ENCODE data around the gene STAG1.
A peak's percentile ranks its signal among the peaks of the same experiment; 100 is the strongest.
"Not testable (repeated sequence)": the region's sequence is repeated elsewhere in the genome, so short reads cannot be mapped to it uniquely, and the experiment has no call there.

The STAG1 gene
- 81.1 to 110 reads per million in 2 donors for total RNA-seq

DNA sequence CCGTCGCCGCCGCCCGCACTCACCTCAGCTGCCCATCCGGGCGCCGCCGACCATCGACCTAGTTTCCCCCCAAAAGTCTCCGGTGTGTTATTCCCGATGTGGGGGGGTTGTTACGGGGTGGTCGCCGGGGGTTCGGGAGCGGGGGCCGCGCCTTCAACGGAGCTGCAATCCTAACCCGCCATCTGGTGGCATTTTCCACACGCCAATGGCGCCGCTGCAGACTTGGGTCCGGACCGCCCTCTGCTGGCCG lies at the start of gene STAG1:
STAG1 (minus strand) TSS at position 207 of the 250 bp plus-strand sequence. CDS start 121,480 bp downstream, outside the sequence.
- DNase-seq, result no peak

DNA sequence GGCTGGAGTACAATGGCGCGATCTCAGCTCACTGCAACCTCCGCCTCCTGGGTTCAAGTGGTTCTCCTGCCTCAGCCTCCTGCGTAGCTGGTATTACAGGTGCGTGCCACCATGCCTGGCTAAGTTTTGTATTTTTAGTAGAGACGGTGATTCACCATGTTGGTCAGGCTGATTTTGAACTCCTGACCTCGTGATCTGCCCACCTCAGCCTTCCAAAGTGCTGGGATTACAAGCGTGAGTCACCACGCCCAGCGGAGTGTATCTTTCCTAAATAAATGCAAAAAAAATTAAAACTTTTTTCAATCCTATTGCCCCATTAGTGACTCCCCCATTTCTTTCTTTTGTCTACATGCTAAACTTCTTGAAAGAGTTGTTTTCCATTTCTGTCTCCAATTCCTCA lies 49.0 kb upstream of the STAG1 start:
- DNase-seq, result not testable (repeated sequence)

DNA sequence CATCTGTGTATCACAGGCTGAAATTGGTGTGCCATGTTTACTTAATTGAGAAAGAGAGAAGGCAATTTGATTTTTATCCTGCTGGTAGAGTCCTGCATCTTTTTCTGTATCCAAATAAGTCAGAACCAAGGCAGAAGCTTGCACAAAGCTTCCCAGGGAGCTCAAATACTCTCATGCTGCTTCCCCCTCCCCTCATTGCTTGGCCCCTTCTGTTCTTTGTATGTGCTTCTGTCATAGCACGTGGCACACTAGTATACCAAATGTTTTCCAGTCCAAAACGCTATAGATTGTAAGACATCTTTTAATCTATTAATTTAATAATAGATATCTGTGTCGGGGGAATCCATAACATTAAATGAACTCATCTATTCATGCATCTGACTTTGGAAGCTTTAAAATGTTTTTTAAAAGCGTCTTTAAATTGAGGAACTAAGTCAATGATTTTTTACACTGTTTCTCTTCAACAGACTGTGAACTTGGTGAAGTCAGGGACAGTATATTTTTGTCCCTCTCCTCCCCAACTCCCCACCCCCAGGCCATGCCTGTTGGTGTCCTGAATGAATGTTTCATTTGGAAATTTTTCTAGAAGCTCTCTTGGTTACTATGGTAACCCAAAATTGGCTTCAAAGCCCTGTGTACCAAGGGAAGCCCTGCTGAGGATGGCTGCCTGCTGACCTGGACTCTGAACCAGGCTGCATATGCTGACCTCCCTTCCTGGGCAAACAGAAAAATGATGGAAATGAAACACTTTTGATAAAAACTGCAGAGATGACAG lies 40.6 kb upstream of the STAG1 start:
- DNase-seq, result no peak

DNA sequence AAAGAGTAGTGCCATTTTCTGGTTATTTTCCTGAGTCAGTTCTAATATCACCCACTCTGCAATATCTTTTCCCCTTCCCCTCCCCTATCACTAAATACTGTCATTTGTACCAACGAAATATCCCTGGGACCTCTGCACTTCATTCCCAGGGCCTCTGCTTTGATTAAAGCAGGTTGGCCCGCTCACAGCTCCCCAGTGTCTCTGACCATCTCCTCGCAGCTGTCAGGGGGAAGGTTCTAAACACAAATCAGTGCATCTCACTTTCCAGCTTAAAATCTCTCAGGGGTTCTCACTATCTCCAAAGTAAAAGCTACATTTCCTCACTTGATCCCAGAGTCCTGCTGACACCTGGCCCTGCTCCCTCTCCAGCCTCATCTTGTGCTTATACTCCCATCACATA lies 38.6 kb upstream of the STAG1 start:
- no peak for DNase-seq

DNA sequence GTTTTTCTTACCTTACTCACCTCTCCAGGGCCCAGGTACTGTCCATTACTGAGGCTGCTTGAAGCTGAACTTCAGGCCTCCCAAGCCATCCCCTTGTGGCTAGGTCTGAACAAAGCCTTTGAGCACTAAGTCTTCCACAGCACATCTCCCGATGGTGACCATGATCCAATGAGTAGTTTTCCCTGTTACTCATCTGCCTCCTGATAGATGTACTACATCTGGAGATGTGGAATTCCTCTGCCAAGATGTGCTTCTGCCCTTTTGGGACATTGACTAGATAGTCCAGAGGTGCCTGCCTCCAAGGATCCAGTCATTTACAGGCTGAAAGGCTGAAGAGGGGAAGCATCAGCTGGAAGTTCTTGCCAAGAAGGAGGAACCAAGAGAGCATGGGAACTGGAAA lies 37.8 kb upstream of the STAG1 start:
- no peak for DNase-seq

DNA sequence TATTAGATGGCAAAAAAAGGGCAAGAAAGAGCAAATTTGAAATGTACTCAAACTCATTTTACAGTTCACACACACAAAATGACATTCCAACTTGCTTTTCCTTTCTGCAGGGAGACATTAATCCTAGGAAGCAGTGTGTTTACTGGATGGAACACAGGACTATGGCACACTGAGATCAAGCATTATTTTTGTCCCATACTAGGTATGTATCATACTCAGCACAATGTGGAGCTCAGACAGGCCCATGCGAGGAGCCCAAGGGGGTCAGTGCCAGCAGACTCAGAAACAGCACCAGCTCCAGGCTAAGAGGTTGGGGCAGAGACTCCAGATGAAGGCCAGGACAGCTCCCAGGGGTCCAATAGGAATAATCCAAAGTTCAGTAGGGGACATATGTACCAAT lies 36.0 kb upstream of the STAG1 start:
- DNase-seq, result no peak

DNA sequence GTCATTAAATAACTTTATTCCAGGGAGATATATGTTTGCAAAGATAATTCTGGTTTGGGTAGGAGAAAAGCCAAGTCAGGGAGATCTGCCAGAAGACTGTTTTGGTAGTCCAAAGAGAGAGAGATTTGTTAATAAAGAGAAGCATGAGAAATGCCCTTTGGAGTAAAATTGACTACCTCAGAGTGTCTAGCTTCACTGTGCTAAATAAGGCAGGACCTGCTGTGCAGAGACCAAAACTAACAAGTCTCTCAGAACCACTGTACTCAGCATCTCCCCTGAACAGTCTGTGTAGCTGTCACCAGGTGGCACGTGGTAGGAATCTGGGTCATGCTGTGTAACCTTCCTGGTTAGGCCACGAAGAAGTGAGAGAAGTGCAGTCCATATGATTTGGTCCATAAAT lies 35.2 kb upstream of the STAG1 start:
- DNase-seq, result peak in 2 of 5 experiments; percentile 13 to 75

DNA sequence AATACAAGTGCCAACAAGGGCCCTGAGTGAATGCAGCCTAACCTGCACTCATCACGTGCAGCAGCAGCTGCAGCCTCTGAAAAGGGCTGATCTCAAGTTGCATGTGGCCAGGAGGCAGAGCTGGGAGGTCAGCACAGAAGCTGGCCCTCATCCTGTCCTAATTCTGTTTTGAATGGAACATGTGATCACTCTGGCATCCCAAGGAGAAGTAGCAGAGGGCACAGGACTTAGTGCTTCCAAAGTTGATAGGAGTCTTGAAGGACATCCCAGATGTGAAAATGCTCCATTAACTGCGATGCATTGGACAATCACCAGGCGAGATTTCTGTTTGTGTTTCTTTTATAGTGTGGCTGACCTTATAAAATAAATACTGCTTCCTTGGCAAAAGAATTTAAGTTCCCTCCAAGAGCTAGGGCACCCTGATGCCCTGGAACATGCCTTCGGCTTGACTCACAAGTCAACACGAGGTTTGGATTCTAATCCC lies 31.6 kb upstream of the STAG1 start:
- no peak for DNase-seq

DNA sequence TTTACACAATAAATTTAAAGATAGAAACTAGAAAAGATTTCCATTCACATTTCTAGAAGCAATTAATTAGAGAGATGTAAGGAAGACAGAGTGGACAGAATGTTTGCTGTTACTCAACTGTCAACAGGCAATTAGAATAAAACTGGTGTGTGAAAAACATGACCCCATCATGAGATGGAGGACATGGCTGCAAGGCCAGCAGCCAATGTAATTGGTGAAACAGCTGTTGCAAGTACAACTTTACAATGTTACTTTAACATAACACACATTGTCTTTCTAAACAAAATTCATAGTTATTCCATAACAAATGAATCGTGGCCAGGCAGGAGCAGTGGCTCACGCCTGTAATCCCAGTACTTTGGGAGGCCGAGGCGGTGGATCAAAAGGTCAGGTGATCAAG lies 28.6 kb upstream of the STAG1 start:
- DNase-seq, result no peak

DNA sequence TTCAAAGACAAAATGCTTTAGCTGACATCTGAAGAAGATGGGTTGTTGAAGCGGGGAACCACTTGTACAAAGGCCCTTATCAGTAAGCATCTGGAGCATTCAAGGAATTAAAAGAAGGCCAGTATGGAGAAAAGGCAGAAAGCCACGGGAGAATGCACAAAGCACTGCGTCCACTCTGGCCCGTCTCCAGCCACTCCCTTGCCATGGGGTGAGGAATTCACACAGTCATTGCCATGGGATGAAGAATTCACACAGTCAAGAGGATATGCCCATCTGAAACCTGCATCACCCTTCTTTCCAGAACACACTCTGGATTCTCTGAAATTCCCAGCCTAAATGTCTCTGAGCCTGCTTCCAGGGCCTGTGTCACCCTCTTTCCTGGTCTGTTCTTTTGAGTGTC lies 26.7 kb upstream of the STAG1 start:
- DNase-seq, result no peak

DNA sequence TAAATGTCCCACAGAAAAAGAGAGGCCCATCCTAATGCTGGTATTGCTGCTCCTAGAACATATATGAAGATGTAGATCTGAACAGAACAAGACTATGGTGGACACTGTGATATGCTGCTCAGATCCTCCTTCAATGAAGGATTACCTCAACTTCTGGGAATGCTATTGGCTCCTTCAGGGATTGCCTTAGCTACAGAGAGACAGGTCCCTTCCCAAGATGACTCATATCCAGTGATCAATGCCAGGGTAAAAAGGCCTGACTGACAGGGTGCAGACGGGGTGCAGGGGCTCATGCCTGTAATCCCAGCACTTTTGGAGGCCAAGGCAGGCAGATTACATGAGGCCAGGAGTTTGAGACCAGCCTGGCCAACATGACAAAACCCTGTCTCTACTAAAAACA lies 20.5 kb upstream of the STAG1 start:
- no peak for DNase-seq

DNA sequence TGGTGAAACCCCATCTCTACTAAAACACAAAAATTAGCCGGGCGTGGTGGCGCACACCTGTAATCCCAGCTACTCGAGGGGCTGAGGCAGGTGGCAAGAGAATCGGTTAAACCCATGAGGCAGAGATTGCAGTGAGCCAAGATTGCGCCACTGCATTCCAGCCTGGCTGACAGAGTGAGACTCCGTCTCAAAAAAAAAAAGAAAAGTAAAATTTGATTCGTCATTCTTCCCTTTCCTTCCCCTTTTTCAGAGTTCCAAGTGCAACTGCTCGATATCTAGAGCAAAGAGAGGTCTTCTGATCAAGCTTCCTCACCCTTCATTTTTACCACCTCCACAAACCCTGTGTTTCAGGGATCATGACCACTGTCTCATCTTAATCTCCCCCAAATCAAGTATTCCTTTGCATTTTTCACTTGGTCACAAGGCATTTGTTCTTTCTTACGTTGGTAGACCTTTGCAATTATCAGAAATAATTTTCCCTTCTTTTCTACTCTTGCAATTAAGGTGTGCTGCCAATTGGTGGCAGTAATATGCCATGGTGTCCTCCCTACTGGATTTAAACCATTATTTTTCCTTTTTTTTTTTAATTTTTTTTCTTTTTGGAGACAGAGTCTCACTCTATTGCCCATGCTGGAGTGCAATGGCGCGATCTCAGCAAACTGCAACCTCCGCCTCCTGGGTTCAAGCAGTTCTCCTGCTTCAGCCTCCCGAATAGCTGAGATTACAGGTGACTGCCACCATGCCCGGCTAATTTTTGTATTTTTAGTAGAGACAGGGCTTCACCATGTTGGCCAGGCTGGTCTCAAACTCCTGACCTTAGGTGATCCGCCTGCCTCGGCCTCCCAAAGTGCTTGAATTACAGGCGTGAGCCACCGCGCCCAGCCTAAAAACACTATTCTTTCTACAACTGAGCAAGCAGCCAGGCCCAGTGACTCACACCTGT lies 6.3 kb upstream of the STAG1 start:
- not testable (repeated sequence) for DNase-seq

DNA sequence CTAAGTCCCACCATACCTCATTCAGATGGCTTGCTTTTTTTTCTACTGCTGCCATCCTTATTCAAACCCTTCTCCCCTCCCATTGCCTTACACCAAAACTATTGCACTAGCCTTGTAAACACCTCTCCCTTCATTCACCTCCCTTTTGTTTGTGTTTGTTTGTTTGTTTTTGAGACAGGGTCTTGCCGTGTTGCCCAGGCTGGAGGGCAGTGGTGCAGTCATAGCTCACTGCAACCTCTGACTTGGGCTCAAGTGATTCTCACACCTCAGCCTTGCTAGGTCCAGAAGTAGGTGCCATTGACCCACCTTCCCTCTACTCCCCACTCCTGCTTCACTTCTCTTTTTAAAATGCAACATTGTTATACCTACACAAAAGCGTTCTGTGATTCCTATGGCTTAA lies 3.0 kb upstream of the STAG1 start:
- no peak for DNase-seq

DNA sequence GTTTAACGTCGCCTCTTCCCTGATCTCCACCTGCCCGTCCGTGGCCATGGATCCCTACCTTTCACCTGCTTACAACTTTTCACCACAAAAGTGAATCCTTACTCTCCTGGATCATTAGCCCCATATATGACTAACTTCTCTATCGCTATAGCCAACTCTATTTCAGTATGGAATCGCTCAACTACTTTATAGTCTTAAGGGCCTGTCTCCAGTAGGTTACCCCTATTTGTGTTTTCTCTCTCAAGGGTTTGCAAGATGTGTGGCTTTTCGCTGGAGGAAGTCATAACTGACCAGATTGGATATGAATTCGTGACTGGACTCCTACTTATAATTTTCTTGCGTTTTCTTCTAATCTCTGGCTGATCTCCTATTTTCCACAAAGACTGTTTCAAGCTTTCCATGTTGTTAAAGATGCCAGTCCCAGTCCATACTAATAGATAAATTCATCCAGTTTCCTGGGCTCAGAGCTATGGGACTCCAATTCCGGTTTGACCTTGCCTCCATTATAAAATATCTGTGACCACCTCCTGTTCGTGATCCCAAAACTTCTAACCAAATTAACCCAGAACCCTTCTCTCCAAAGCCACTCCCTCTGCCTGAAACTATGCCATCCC lies 1.3 kb upstream of the STAG1 start:
- peak in 1 of 5 experiments; percentile 27 for DNase-seq

DNA sequence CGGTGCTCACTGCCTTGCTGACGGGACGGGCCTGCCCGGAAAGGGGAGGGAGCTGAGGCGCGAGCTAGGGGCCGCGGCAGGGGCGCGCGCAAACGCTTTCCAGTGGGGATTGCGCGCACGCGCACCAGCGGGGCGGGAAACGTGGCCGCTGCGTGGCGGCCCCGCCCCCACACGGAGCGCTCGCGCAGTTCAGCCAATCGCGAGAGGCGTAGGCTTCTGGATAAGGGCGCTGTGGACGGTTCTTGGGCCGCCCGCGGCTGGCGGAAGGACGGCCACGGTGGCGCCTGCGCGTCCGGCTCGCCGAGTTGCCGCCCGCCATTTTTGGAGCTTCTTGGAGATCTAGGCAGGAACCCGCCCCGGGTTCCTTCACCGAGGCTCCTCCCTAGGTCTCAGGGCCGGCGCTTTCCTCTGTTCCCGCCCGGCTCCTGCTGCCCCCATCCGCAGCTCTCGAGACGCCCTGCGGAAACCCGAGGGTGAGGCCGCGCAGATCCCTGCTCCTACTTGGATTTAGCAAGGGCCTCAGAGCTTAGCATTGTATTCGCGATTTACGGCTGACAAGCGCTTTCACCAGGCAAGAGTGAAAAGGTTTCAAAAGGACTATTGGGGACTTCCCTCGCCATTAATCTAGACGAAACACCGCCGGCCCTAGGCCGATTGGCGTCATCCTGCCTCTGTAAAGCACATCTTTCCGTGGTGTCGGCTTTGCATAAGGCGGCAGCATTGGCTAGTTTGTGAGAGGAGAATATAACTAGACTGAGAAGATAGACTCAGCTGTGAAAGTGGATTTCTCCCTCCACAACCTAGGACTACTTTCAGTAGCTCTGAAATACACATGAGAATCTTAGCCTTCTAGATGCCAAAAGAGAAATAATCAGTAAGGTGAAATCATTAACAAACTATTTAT lies 496 bp upstream of the STAG1 start:
- DNase-seq, result peak; percentile 97 to 99 (median 99)

DNA sequence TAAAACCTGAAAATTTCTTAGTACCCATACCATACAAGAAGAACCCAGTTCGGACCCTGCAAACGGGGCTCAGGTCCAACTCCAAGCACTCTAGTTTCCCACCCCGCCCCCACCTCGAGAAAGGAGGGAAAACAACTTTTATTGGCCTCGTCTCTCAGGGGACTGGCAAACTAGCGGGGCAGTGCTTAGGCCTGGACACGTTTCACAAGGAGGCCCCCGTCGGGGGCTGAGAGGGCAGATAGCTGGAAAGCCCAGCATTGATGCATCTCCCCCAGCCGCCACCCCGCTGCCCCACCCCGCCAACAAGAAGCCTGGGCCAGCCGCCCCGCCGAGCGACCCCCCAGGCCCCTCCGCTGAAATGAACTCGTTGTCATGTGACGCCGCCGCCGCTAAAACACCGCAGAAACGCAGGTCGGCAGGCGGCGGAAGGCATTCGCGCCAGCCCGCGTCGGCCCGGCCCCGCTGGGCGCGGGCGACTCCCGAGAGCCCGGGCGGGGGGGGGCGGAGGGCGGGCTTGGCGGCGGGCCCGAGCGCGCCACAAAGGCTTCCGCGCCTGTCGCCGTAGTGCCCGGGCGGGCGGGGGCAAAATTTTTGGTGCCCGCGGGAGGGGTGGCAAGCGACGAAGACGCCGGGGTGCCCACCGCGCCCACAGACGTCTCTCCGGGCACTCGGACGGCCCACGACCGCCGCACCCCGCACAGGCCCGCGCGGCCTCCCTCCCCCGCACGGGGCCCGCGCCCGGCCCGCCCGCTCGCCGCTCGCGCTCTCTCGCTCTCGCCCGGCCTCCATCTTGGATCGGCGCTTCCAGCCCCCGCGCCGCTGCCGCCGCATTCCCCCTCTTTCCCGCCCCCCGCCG lies 634 bp downstream of the STAG1 start:
- DNase-seq, result peak; percentile 42 to 81 (median 59)

DNA sequence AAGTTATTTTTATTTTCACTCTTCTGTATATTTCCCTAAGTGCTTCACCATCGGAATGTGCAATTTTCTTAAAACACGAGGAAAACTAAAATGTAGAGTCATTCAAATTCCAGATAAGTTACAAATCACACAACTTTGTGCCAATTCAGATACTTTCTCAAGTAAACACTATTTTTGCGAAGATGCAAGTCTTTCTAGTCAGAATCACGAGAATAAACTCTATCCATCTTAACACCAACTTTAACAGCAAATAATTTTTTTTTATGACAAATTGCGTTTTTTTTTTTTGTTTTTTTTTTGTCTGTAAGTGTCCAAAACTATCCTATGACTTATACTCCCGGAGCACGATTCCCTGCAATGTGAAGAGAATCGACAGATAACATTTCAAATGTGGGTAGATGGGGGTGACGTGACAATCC lies 1.3 kb downstream of the STAG1 start:
- DNase-seq, result no peak

DNA sequence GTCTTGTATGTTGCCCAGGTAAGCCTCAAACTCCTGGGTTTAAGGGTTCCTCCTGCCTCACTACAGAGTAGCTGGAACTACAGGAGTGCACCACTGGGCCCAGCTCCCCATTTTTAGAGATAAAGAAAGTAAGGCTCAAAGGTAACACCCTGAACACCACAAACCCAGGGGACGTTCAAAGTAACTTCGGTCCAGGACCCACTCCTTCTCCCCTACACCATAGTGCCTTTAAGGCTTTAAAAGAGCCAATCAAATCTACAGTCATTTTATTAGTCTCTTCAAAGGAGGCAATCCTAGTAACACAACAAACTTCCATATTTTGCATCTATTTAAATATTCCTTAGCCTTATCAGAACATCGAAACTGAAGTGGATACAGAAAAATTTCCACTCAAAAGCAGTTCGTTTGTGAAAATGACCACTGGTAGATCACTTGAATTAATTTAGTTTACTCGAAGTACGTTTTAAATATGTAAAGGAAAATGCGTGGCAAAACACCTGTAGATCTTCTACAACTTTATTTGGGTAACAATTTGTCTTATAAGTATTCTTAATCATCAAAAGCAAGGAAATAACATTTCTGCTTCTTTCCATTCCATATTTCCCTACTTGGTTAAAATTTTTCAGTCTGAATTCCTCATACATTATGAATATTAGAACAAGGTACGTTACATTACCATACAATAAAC lies 1.8 kb downstream of the STAG1 start:
- DNase-seq, result peak in 2 of 5 experiments; percentile 23 to 62

DNA sequence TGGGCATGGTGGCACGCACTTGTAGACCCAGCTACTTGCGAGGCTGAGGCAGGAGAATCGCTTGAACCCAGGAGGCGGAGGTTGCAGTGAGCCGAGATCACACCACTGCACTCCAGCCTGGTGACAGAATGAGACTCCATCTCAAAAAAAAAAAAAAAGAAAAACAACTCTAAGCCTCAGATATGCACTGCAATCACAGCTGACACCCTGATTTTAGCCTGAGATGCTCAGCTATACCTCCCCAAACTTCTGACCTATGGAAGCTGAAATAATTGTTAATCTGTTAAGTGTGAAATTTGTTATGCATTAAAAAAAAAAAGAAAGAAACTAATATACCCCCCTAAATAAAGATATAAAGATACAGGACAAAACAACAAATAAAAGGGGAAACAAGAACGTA lies 2.6 kb downstream of the STAG1 start:
- peak in 1 of 5 experiments; percentile 40 for DNase-seq

DNA sequence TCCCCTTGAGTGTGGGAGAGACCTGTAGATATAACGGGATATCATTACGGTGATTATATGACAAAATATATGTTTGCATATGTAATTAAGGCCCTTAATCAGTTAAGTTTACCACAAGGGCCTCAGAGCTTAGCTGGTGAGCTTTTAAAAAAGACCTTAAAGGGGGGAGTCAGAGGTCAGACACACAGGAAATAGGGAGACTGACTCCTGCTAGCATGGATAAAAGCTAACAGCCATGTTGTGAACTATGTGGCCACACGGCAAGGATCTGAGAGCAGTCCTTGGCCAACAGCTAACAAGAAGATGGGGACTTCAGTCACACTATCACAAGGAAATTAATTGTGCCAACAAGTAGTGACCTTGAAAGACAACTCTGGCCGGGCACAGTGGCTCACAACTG lies 3.1 kb downstream of the STAG1 start:
- no peak for DNase-seq

DNA sequence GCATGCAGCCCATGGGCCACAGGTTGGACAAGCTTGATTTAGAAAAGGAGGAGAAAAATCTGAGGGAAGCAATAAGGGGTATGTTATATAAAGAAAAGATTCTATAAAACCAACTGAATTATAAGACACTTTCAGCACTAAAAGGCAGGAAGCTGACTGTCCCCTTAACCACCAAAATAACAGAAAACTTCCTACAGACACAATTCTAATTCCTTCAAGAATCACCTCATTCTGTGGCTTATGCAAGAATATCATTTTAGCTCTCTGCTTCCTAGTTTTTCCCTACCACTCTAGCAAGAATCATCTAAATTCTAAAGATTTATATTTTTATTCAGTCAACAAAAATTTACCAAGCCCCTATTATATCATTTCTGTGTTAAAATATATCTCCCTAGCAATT lies 6.3 kb downstream of the STAG1 start:
- DNase-seq, result no peak

Measured in T-helper 2 cell (primary cell).